SKM-1 treated with dmso at 0.1 percent for 144 hours (cell line): Measurements from ENCODE around the gene SULT4A1.

Experiments
- DNase-seq: peaks from one replicate; lab custom pipeline; 2025; ENCODE audit not compliant: unreplicated experiment; lab: John Stamatoyannopoulos, UW

The SULT4A1 gene

GRCh38 chr22:43845981-43846380 lies 16.3 kb downstream of the SULT4A1 start:
- no peak for DNase-seq

- no peak for DNase-seq
These were observed 17.5 kb downstream of the SULT4A1 start for GRCh38 chr22:43844560-43845545.

- DNase-seq: no peak
These were observed 18.4 kb downstream of the SULT4A1 start for GRCh38 chr22:43843783-43844530.

DNA sequence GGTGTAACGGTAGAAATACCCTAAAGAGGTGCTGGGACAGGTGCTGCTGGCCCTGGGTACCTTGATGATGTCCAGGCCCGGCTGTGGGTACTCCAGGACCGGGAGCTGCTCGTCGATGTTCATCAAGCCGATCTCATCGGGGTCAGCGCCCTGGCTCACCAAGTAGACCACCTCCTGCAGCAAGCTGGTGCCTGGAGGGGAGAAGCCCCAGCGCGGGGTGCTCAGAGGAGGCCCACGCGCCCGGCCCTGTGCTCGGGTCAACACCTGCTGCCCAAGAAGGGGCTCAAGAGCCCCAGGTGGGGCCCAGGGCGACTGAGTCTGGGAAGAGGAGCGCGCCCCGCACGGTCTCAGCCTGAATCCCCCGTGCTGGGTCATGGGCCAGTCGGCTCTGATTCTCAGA lies 20.6 kb downstream of the SULT4A1 start:
- DNase-seq: no peak

- DNase-seq: no peak
These were observed 21.5 kb downstream of the SULT4A1 start for GRCh38 chr22:43840851-43841250.

GRCh38 chr22:43840431-43840830 lies 21.9 kb downstream of the SULT4A1 start:
- DNase-seq: no peak

GRCh38 chr22:43839781-43840180 lies 22.5 kb downstream of the SULT4A1 start:
- DNase-seq: no peak

- no peak for DNase-seq
These were observed 23.6 kb downstream of the SULT4A1 start for GRCh38 chr22:43838571-43839307.

- DNase-seq: no peak
These were observed 24.2 kb downstream of the SULT4A1 start for GRCh38 chr22:43838161-43838560.

DNA sequence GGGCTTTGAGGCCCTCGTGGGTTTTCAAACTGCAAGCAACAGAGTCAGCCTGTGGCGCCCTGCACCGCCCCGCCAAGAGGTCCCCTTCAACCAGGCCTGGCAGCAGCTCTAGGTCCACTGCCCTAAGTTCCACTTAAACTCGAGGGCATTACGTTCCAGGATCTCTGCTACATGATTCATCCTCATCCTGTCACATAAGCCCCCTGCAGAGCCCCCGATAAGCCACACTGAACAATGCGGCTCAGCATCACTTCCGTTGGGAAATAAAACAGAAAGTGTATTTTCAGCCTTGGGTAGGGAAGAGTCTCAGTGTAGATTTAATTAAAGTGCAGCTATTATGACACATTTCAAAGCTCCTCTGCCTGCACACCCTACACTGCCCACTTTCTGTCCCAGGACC lies 24.6 kb downstream of the SULT4A1 start:
- DNase-seq: no peak

DNA sequence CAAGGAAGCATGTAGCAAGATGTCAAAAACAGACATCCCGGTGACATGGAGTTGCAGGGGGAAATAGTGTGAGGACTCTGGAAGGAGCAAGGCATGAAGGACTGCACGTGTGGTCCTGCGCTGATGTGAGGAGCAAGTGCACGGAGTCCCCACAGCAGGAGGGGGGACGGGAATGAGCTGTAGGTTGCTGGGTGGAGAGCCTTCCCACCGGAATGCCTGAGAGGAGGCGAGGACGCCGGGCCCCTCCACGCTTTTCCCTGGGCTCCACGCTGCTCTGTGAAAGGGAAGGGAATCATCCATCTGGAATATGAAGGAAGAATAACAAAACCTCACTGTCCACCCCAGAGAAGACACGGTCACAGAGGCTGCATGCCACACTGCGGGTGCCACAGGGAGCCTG lies 26.6 kb downstream of the SULT4A1 start:
- DNase-seq: no peak

- no peak for DNase-seq
These were observed 27.1 kb downstream of the SULT4A1 start for GRCh38 chr22:43835166-43835565.

DNA sequence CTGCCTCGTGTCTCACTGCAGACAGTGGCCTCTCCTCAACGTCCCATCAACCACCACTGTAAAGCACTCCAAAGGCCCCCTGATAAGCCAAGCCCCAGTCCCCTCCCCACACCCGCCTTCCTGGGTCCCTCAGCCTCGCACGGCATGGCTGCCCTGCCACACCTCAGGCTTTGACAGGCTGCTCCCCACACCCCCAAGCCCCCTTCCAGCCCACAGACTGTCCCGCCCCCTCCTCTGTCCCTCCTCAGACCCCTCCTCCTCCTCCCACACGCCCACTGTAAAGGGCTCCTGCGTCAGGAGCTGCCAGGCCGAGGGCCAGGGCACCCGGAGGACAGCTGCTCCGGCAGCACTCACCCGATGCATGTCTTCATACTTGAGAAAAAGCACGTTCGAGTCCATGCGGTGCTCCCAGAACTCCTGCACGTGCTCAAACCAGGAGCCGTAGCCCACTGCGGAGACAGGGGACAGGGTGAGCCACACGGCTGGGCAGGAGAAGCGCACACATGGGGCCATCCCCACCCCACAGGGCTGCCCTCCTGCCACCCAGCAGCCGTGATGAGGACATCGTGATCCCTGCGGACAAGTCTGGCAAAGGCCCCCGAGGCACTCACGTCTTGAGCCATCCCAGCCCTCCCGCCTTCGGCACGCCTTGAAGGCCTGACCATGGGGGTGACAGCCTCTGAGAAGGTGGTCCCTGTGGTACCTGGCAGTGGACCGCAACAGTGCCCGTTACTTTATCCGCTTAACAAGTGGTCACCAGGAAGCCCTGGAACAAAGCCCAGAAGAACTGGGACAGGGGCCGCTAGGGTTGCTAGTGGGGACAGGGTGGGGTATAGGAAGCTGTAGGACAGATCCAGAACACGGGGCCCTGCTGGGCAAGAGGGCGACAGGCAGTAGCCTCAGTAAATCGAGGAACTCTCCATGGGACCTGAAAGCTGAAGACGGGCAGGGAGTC lies 28.8 kb downstream of the SULT4A1 start:
- DNase-seq: no peak

GRCh38 chr22:43832393-43833265 lies 29.7 kb downstream of the SULT4A1 start:
- DNase-seq: no peak

DNA sequence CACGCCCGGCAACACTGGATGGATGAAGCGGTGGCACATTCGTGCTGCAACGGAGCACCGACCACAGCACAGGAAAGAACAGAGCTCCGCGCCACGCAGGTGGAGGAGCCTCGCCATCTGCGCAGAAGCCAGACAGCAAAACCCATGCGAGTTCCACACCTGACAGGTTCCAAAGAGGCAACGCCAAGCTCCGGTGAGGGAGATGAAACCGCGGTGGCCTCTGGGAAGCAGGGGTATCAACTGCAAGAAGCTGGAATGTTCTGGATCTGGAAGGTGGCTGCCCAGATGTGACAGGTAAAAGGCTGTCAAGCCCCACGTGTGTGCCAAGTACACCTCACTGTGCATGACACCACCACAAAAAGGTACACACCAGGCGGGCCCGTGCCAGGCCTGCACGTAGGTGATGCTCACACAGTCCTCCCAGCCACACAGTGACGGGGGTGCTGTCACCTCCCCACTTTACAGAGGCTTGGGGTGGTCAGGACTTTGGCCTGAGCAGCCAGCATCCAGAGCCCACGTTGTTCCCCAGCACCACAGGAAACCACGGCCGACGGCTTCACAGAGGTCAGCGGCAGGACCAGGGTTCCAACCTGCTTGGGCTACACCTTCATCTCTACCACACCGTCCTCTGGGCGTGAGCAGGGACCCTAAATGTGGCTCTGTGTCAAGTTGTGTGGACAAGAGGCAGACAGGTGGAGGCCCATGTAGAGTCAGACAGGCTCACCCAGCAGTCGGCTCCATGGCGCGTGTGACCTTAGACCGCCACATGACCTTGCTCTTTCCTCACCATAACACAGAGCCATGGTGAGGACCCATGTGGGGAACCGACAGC lies 30.5 kb downstream of the SULT4A1 start:
- DNase-seq: no peak

GRCh38 chr22:43830931-43831560 lies 31.3 kb downstream of the SULT4A1 start:
- DNase-seq: no peak

- DNase-seq: no peak
These were observed 32.1 kb downstream of the SULT4A1 start for GRCh38 chr22:43829904-43830851.
